Fibroblast of lung (primary cell): Measurements from ENCODE around the gene COL1A1. TPM values are rescaled to one million over a fixed set of nuclear protein-coding genes. Genes with fewer than 3 reads are reported as not detected.

ENCODE experiments used
- DNase-seq, 2 donors: peaks; one replicate each; pipeline versions ENCODE4 v3.0.0 to v3.0.0-alpha.2; 2010; ENCODE audit warnings: low read depth in 2 of 2
- H2AFZ ChIP-seq: 2 replicates; pipeline ENCODE4 v1.5.1; 2012; ENCODE audit warnings: low read length, control low read depth, inconsistent platforms
- H3K27ac ChIP-seq: 2 replicates; pipeline ENCODE4 v1.5.1; 2011; ENCODE audit warnings: low read length, control low read depth; ENCODE audit not compliant: insufficient read depth
- H3K27me3 ChIP-seq: 2 replicates; pipeline ENCODE4 v1.5.1; 2011; ENCODE audit warnings: mild to moderate bottlenecking, low read length; ENCODE audit not compliant: control insufficient read depth, insufficient read depth
- H3K36me3 ChIP-seq: 2 replicates; pipeline ENCODE4 v1.5.1; 2011; ENCODE audit warnings: low read length; ENCODE audit not compliant: control insufficient read depth, insufficient read depth
- H3K4me1 ChIP-seq: 2 replicates; pipeline ENCODE4 v1.5.1; 2011; ENCODE audit warnings: low read length; ENCODE audit not compliant: control insufficient read depth, insufficient read depth; ENCODE audit errors: extremely low read depth
- H3K4me2 ChIP-seq: 2 replicates; pipeline ENCODE4 v1.5.1; 2011; ENCODE audit warnings: low read length, control low read depth; ENCODE audit not compliant: insufficient read depth; ENCODE audit errors: extremely low read depth
- H3K4me3 ChIP-seq, 4 experiments: fragments of 200-600 bp in 1 of 4; sonication (generic) in 1 of 4; replicated peaks in 1 of 4; 2 replicates each; pipeline ENCODE4 v1.5.1; 2011 to 2016; ENCODE audit warnings: low read length in 4 of 4, low read depth in 3 of 4, mild to moderate bottlenecking in 3 of 4, control low read depth in 2 of 4, inconsistent platforms in 1 of 4, mixed read lengths in 1 of 4; ENCODE audit not compliant: insufficient read depth in 1 of 4; ENCODE audit errors: control extremely low read depth in 1 of 4
- H3K79me2 ChIP-seq: 2 replicates; pipeline ENCODE4 v1.5.1; 2012; ENCODE audit warnings: mild to moderate bottlenecking, low read length, inconsistent platforms; ENCODE audit not compliant: control insufficient read depth, insufficient read depth
- H3K9ac ChIP-seq: 2 replicates; pipeline ENCODE4 v1.5.1; 2011; ENCODE audit warnings: mild to moderate bottlenecking, low read length, control low read depth; ENCODE audit not compliant: insufficient read depth
- H3K9me3 ChIP-seq: 2 replicates; pipeline ENCODE4 v1.5.1; 2012; ENCODE audit warnings: low read depth, low read length; ENCODE audit not compliant: control insufficient read depth, insufficient read depth
- H4K20me1 ChIP-seq: 2 replicates; pipeline ENCODE4 v1.5.1; 2011; ENCODE audit warnings: low read length; ENCODE audit not compliant: control insufficient read depth, insufficient read depth; ENCODE audit errors: extremely low read depth
- EZH2 ChIP-seq: IDR thresholded peaks from 2 replicates; pipeline ENCODE4 v1.5.1; 2012; ENCODE audit warnings: low read length, control low read depth, mild to moderate bottlenecking; ENCODE audit errors: missing control alignments
- polyA plus RNA-seq, 2 donors: library from polyadenylated mRNA; depleted of rRNA in 1 of 2; stranded (reverse) in 1 of 2; unstranded in 1 of 2; fragments of >200 nt; gene quantifications; 2 replicates each; pipeline ENCODE4 v1.2.1, GENCODE V29; 2011 to 2012; ENCODE audit warnings: missing spikeins in 1 of 2
- total RNA-seq: library from RNA; depleted of rRNA; stranded (reverse); fragments of >200 nt; gene quantifications from 2 replicates; pipeline ENCODE4 v1.2.1, GENCODE V29; 2014
- TF ChIP-seq, protein P1 (sequence below), 2 donors: IDR thresholded peaks in 1 of 2; conservative IDR thresholded peaks in 1 of 2; 1 replicate in 1 of 2; 2 replicates in 1 of 2; pipeline ENCODE4 v1.5.1; 2011 to 2012; ENCODE audit warnings: low read length in 2 of 2, control low read depth in 1 of 2, inconsistent platforms in 1 of 2, low read depth in 1 of 2, mild to moderate bottlenecking in 1 of 2

Gene COL1A1
- total and polyA plus RNA-seq, 2 donors (not counting 1 experiment from before 2014, with no cell fraction given): 541 to 584 TPM

DNA sequence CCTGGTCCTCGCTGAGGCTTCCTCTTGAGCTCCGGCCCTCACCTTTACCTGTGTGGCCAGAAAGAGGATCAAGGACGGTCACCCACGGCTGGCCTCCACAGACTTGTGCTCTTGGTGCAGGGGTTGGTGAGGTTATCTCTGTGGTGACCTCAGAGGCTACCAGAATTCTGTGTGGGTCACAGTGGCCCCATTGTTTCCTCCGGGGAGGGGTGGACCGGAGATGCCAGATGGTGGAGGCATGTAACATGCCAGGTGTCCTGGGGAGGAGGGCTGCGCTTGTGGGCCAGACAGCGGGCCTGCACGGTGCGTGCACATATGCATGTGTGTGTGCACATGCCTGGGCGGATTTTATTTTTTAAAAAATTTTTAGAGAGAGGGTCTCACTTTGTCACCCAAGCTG lies 29.3 kb downstream of the COL1A1 start:
- no peaks in the 10 kb centered on the region for H3K79me2 ChIP-seq
- peaks cover 22% of the 10 kb centered on the region for H3K4me1 ChIP-seq
- H2AFZ ChIP-seq: no peak overlapping the region
- H4K20me1 ChIP-seq: no peaks in the 10 kb centered on the region
- TF ChIP-seq, protein P1, sequence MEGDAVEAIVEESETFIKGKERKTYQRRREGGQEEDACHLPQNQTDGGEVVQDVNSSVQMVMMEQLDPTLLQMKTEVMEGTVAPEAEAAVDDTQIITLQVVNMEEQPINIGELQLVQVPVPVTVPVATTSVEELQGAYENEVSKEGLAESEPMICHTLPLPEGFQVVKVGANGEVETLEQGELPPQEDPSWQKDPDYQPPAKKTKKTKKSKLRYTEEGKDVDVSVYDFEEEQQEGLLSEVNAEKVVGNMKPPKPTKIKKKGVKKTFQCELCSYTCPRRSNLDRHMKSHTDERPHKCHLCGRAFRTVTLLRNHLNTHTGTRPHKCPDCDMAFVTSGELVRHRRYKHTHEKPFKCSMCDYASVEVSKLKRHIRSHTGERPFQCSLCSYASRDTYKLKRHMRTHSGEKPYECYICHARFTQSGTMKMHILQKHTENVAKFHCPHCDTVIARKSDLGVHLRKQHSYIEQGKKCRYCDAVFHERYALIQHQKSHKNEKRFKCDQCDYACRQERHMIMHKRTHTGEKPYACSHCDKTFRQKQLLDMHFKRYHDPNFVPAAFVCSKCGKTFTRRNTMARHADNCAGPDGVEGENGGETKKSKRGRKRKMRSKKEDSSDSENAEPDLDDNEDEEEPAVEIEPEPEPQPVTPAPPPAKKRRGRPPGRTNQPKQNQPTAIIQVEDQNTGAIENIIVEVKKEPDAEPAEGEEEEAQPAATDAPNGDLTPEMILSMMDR (conservative IDR thresholded peaks at IDR 0.05 in 1 of 2, IDR thresholded peaks at IDR 0.05 in 1 of 2; ENCODE audit: low read depth in 1 of 2, low read length in 2 of 2): no peak
- no peak for TF ChIP-seq EZH2
- no peak overlapping the region for H3K27ac ChIP-seq
- no peak overlapping the region for H3K9ac ChIP-seq
- no peak for DNase-seq
- H3K9me3 ChIP-seq: no peaks in the 10 kb centered on the region
- H3K36me3 ChIP-seq: peaks cover 2% of the 10 kb centered on the region
- H3K27me3 ChIP-seq: no peaks in the 10 kb centered on the region
- H3K4me2 ChIP-seq: no peak overlapping the region
- H3K4me3 ChIP-seq: no peak overlapping the region

DNA sequence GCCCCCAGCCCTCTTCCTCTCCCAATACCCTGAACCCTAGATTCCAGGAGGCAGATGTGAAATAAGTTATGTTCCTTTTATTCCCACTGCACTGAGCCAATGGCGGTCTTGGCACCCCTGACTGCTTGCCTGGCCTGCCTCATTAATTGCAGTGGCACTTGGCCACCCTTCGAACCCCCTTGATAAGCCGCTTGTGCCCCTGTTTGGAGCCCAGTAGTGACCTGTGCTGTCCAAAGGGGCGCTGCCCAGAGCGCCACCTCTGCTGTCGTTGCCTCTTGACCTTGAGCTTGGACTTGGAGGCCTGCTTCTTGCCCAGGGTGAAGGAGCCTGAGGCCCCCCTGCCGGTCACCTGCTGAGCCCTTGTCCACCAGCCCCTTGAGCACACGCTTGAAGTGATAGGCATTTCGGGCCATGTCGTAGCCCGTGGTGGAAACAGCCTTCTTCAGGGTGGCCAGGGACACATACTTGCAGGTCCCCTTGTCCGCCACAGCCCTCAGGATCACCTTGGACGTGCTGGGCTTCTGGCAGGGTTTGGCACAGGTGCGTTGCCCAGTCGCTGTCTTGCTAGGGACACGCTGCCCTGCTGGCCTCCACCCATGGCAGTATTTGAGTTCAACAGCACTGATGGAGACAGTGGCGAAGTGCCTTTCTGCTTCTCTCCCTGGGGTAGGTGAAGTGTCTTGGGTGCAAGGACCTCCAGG lies 29.9 kb downstream of the COL1A1 start:
- no peak for DNase-seq
- H3K9ac ChIP-seq: no peak overlapping the region
- H2AFZ ChIP-seq: no peak overlapping the region
- H3K27me3 ChIP-seq: no peaks in the 10 kb centered on the region
- no peaks in the 10 kb centered on the region for H3K79me2 ChIP-seq
- no peaks in the 10 kb centered on the region for H4K20me1 ChIP-seq
- H3K4me2 ChIP-seq: no peak overlapping the region
- peaks cover 22% of the 10 kb centered on the region for H3K4me1 ChIP-seq
- no peak overlapping the region for H3K27ac ChIP-seq
- H3K36me3 ChIP-seq: peaks cover 2% of the 10 kb centered on the region
- TF ChIP-seq, protein P1 (conservative IDR thresholded peaks at IDR 0.05 in 1 of 2, IDR thresholded peaks at IDR 0.05 in 1 of 2; ENCODE audit: low read depth in 1 of 2, low read length in 2 of 2): no peak
- no peak for TF ChIP-seq EZH2
- no peak overlapping the region for H3K4me3 ChIP-seq
- H3K9me3 ChIP-seq: no peaks in the 10 kb centered on the region

DNA sequence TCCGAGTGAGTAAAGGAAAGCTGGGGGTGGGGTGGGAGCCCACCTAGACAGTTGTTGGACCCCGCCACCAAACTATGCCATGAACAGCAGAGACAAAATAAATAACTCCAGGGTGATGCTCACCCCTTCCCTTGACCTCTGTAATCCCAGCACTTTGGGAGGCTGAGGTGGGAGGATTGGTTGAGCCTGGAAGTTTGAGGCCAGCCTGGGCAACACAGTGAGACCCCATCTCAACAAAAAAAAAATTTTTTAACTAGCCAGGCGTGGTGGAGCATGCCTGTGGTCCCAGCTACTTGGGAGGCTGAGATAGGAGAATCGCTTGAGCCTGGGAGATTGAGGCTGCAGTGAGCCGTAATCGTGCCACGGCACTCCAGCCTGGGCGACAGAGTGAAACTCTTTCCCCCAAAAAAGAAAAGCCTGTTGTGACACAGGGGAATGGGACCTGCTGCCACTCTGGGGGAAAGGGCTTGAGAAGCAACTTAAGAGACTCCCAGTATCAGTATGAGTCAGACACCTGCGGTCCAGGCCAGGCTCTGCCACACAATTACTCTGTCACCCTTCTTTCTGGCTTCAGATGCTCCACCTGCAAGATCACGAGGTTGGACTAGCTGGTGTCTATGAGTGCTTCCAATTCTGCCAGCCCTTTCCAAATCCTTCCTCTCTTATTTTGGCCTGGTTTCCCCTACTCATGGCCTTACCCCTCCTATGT lies 30.6 kb downstream of the COL1A1 start:
- Histone ChIP-seq H3K36me3 (no peaks in the 10 kb centered on the region), H3K4me1 (peaks cover 22% of the 10 kb centered on the region), H3K9ac (no peak overlapping the region), H3K79me2 (no peaks in the 10 kb centered on the region), H4K20me1 (no peaks in the 10 kb centered on the region), H3K4me2 (no peak overlapping the region), H3K9me3 (no peaks in the 10 kb centered on the region), H2AFZ (no peak overlapping the region), H3K27me3 (no peaks in the 10 kb centered on the region), H3K27ac (no peak overlapping the region), H3K4me3 (no peak overlapping the region)
- no peak for TF ChIP-seq EZH2
- TF ChIP-seq, protein P1 (conservative IDR thresholded peaks at IDR 0.05 in 1 of 2, IDR thresholded peaks at IDR 0.05 in 1 of 2; ENCODE audit: low read depth in 1 of 2, low read length in 2 of 2): no peak
- peak in 1 of 2 donors; percentile 57 for DNase-seq
